HG03442 (cell line): ENCODE data around the gene SRPX2.

Experiments used
- ATAC-seq: cut with Tn5 transposase; IDR thresholded peaks from one replicate; pipeline ENCODE4 v1.9.1; 2021; ENCODE audit warnings: mild to moderate bottlenecking, moderate library complexity; ENCODE audit not compliant: unreplicated experiment

The SRPX2 gene

DNA sequence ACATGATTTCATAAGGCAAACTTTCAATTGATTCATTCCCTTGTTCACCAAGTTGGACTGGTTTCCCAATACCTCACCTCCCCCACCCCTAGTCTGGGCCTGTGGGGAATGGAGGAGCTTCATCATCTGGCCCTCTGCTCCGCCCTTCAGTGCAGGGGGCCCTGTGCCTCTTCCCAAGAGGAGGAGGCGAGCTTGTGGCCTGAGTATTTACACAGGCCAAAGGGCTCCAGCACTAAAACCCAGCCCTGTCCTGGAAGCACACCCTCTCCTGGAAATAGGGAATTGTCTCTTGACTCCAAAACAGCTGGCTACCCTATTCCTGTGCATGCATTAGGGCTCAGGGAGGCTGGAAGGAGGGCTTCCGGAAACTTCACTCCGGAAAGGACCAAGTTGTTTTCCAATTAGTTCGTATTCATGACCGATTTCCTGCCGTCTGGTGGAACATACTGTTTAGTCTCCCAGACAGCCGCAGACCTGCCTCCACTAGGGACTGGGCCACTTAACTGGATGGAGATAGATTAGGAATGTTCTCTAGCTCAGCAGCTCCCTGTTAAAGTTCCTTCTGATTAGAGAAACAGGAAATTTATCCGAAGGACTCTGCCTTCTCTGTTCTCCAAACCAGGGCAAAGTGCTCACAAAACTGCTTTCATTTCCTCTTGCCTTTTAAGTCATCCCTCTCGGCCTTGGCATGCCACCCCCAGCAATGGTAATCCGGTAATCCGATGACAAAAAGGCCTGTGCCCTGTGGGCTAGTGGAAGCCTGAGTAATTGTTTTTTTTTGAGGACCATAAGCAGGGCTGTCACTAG, 5.8 kb downstream of the SRPX2 start:
- no peak for ATAC-seq

- no peak for ATAC-seq
These were observed 6.8 kb downstream of the SRPX2 start for GRCh38 chrX:100650841-100651240.

- ATAC-seq = no peak
These were observed 8.3 kb downstream of the SRPX2 start for GRCh38 chrX:100652266-100652665.

DNA sequence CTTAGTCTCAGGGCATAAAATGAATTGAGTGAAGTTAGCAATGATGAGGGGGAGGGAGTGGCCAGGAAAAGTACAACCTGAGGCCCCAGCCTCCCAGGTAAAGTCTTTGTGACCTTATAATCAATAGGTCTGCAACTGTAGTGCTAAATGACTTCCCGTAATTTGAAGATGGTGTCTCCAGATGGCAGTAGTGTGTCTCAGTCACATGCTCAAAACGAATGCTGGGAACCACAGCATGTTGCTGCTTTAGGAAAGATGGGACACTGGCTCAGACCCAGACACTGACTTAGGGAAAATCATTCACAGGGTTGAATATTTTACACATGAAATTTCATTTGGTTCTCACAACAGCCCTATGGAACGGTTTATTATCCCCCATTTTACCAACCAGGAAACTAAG, 10.3 kb downstream of the SRPX2 start:
- no peak for ATAC-seq

GRCh38 chrX:100658941-100659381, 15.0 kb downstream of the SRPX2 start:
- ATAC-seq = no peak

DNA sequence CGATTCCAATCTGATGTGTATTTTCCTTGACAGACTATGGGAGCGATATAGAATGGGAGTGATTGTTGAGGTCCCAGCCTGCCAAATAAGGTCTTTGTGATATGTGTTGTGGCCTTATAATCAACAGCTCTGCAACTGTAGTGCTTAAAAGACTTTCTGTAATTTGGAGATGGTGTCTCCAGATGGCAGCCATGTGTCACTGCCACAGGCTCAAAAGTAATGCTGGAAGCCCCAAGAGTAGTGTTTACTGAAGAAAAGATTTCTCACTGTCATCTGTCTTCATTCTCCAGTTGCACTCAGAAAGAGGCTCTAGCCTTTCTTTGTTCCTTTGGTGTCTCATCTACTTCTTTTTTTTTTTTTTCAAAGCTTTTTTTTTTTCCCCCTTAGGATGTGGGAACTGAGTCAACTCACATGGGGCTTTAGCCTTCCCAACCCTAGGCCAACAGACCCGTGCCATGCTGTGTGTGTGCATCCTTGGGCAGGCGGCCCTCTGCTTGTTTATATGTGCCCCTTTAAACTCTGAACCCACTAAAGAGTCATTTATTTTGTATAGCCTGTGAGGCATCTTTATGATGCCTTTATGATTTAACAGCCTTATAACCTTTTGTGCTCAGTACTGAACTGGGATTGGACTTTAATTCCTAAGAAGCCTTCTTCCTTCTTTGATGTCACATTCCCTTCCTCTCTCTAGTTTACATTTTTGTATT, 15.6 kb downstream of the SRPX2 start:
- no peak for ATAC-seq

DNA sequence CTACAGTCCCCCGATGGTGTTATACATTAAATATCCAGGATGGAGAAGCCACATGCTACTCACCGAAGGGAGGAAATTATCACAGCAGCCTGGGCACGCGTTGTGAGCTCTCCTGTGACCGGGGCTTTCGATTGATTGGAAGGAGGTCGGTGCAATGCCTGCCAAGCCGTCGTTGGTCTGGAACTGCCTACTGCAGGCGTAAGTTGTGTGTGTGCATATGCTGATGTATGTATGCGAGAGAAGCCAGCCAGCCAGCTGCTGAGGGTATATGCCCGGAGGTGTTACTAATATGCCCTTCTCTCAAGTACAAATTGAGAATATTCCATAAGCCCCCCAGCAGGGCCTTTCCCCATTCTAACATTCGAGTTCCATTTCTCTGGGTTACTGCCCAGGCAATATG, 18.2 kb downstream of the SRPX2 start:
- no peak for ATAC-seq

DNA sequence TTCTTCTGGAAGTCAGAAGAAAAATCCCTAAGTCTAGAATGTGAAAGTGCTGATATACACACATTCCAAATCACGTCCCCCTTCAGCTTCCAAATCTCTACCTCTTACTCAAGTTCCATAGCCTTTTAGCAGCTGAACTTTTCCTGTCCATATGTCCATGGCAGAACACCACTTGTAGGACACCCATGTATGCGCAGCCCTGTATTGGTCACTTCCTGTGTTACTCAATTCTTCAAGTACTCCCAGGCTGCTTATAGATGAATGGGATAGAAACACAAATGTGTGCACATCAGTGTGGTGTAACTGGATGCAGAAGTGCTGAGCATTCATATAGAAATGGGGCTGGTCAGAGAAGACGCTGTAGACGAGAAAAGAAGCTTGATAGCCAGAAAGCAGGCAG, 18.8 kb downstream of the SRPX2 start:
- ATAC-seq = no peak

DNA sequence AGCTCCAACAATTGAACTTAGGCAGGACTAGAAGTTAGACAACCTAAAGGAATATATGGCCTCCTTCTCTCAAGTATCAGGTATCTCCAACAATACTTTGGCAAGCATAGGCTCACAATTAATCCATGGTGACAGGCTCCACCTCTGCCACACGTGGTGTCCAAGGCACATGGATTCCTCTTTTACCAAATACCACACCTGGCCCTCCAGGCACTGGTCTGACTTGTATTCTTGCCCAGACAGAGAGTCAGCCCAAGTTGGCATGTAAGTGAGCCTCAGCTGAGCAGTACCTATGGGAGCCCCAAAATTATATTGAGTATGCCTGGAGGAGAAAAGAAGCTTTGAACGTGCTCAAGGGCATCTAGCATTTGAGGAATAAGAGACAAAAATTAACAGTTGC, 19.6 kb downstream of the SRPX2 start:
- ATAC-seq = no peak

- ATAC-seq = no peak
These were observed 29.0 kb downstream of the SRPX2 start for GRCh38 chrX:100672966-100673365.

- ATAC-seq = no peak
These were observed 29.5 kb downstream of the SRPX2 start for GRCh38 chrX:100673397-100673953.

DNA sequence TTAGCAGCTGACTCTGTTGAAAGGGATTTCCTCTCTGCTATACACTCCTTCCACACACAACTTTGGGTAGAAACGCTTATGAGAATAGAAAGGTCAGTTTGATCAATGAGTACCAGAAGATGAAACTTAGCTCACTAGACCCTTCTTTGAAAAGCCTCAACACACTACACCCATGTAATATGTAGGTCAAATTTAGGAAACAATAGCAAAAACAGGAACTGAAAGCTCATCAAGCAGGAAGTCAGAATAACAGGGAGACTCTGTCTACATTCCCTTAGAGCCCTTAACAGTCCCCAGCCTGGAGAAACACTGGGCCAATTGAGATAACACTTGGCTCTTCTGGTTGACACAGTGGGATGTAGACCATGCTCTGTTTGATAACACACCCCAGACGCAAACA, 30.7 kb downstream of the SRPX2 start:
- ATAC-seq = peak; percentile 36

DNA sequence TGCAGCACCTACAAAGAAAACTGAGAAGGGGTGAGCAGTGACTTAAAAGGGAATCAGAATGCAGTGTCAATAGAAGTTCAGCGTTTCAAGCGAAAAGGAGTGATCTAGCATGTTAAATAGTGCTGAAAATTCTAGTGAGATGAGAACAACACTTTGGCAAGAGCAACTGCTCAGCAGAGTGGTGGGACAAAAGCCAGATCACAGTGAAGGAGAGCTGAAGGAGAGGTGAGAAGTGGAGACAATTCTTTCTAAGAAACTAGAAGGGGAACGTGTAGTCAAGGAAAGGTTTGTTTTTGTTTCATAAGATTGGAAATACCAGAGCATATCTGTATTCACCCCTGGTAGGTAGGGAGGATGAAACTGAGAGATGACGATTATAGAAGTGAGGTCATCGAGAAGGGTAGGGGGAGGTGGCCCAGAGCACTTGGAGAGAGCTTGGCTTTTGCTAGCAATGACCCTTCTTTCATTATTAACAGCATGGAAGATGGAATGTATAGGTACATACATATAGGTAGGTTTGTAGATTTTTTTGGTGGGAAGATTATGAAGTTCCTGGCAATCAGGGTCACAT, 33.7 kb downstream of the SRPX2 start:
- no peak for ATAC-seq

GRCh38 chrX:100680756-100681155, 36.8 kb downstream of the SRPX2 start:
- ATAC-seq = no peak

DNA sequence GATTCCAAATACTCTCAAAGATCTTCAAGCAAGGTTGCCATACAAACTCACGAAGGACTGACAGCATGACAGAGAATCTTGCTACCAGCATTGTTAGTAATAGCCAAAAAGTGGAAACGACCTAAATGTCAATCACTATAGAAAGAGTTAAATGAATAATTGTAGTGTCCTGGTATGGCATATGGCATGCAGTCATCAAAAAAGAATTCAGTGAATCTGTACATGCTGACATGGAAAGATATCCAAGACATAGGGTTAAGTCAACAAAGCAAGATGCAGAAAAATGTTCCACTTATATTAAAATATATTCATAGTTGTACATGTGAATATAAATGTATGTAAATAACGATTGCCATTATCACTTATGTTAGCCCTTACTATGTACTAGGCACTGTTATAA, 37.6 kb downstream of the SRPX2 start:
- no peak for ATAC-seq

- ATAC-seq = no peak
These were observed 38.9 kb downstream of the SRPX2 start for GRCh38 chrX:100682939-100683338.

DNA sequence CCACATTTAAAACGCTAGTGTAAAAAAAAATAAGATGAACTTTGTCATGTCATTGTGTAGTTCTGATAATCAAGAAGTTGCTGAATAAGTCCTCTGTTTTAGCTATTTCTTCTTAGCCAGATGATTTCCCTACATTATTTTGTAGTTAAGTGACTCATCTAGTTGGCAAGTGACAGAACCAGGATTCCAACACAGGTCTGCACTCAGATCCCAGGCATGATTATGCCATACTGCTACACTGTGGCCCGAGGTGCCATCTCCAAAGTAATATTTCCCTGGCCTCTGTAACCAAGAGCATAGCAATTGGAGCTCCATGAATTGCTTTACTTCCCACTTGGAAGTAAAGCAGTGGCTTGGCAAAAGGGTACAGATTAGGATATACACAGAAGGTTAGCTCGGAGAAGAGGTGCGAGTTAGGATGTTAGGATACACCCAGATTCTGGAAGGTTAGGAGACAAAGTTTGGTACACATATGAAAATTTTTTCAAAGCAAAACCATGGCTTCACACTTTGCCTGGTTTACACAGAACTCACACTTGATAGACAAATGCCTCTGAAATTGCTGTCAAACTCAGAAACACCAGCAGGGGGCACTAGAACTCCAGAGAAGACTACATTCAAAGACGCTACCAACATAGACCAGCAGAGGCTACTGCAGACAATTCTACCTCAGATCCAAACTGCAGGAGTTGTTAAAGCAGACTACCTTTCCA, 41.4 kb downstream of the SRPX2 start:
- peak; percentile 55 for ATAC-seq

GRCh38 chrX:100685997-100686305, 42.0 kb downstream of the SRPX2 start:
- no peak for ATAC-seq

DNA sequence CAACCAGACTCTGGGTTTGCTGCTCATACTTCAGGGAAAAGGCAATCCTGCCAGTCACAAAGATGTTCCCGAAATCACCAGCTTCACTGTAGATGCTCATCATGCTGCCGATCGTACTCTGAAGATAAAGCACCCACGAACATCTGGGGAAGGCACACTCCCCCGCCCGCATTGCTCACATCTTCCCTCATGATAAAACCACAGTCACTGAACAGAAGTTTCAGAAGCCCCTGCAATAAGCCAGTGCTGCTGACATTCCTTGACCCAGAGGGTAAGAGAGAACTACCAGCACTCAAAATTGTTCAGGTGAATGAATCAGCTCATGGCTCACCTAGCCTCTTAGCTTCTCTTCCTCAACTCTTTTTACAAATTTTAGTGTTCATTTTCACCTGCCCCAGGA, 43.1 kb downstream of the SRPX2 start:
- peak; percentile 32 for ATAC-seq

DNA sequence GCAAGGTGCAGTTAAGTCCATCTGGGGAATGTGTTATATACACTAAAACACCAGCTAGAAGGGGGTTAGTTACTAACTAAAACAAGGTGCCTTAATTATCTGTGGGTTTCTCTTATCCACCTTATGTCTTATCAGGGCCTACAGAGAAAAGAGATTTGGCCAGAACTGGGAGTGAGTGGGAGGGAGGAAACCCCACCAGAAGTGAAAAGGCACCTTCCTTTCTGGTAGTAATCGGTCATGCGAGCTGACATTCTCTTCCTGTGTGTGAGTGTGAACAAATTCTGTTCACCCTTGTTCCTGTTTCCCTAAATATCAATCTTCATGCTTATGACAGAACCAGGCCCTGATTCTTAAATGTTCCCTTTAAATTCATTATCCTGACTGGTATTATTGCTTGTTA, 43.5 kb downstream of the SRPX2 start:
- peak; percentile 80 for ATAC-seq

DNA sequence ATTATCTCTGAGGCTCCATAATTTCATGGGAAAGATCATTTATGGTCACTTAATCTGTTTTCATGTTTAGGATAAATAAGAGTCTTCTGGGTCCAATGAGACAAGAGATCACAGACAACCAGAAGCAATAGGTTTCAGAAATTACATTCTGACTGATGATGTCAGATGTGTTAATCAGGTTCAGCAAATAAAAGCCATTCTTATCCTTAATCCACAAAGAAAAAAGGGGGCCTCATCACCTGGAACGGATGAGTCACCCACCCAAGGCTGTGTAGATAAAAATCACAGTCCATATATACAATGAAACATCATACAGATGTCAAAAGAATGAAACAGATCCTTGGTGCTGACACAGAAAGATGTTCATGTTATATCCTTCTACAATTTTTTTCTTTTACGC, 51.3 kb downstream of the SRPX2 start:
- ATAC-seq = no peak
